ENCODE data around the gene CPNE9.
"Not testable (repeated sequence)": the region's sequence is repeated elsewhere in the genome, so short reads cannot be mapped to it uniquely, and the experiment has no call there.

Gene CPNE9

DNA sequence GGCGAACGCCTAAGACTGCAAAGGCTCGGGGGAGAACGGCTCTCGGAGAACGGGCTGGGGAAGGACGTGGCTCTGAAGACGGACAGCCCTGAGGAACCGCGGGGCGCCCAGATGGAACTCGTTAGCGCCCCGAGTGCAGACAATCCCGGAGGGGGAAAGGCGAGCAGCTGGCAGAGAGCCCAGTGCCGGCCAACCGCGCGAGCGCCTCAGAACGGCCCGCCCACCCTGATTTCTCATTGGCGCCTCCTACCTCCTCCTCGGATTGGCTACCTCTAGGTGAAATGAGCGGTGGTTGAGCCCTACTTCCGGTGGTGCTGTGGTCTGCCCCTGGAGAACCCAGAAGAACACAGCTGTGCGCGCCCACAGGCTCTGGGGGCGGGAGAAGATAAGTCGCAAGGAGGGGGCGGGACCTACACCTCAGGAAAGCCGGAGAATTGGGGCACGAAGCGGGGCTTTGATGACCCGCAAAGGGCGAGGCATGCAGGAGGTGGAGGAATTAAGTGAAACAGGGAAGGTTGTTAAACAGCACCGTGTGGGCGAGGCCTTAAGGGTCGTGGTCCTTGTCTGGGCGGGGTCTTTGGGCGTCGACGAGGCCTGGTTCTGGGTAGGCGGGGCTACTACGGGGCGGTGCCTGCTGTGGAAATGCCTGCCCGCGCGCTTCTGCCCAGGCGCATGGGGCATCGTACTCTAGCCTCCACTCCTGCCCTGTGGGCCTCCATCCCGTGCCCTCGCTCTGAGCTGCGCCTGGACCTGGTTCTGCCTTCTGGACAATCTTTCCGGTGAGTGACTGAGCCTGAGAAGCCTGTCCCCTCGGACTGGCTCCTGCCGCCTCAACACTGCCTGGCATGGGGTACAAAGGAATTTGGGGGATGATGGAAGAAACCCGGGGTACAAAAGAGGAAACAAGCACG, 46.3 kb downstream of the CPNE9 start, which contains the start of gene OGG1:
OGG1 (plus strand) TSS at position 308 of the 911 bp plus-strand sequence; CDS start at position 643, 335 bp downstream.
- peak; percentile 97 for DNase-seq

DNA sequence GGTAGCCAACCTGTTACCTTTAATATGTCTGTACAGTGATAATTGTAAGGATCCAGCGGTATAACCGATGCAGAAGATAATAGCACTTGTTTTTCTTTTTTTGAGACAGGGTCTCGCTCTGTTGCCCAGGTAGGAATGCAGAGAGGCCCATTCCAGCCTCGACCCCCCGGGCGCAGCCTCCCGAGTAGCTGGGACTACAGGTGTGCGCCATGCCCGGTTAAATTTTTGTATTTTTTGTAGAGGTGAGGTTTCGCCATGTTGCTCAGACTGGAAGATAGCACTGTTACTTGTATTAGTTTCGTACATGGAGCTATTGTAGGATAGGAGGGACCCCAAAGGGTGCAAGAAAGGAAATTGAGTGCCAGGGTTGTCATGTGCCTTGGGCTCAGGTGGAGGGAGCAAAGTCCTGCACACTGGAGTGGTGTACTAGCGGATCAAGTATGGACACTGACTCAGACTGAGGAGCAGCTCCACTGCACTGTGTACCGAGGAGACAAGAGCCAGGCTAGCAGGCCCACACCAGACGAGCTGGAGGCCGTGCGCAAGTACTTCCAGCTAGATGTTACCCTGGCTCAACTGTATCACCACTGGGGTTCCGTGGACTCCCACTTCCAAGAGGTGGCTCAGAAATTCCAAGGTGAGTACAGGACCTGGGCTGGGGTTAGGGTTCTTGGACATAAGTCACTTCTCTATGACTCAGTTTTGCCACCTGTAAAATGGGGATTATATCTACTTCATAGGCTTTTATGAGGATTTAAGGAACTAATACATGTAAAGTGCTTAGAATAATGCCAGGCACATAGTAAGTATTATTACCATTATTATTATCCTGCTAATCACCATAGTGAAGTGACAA, 47.2 kb downstream of the CPNE9 start:
- no peak for DNase-seq

DNA sequence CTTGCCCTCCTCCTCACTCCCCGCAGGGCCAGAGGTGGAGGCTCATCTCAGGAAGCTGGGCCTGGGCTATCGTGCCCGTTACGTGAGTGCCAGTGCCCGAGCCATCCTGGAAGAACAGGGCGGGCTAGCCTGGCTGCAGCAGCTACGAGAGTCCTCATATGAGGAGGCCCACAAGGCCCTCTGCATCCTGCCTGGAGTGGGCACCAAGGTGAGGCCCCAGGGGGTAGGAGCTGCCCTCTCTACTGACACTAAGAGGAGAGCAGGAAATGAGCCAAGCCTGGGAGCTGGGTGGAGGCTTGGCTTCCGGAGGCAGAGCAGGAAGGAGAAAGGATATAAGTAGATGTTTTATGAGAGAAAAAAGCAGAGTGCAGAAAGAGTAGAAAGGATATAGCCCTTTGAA, 51.0 kb downstream of the CPNE9 start:
- no peak for DNase-seq

DNA sequence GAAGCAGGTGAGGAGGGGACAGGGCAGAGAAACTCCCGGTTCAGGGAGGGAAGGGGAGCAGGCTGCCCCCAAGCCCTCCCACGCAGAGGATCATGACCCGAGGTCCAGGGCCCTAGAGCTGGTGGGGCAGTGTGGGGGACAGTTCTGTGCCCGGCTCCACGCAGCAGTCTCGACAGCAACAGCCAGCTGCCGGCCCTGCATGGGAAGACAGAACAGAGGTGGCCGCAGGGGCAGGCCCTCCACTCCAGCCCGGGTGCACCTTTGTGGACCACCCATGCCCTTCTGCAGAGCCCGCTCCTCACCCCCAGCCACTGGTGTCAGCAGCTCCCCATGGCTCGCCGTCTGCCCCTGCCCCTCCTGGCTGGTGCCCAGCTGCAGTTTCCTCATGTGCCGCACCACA, 53.8 kb downstream of the CPNE9 start:
- no peak for DNase-seq

DNA sequence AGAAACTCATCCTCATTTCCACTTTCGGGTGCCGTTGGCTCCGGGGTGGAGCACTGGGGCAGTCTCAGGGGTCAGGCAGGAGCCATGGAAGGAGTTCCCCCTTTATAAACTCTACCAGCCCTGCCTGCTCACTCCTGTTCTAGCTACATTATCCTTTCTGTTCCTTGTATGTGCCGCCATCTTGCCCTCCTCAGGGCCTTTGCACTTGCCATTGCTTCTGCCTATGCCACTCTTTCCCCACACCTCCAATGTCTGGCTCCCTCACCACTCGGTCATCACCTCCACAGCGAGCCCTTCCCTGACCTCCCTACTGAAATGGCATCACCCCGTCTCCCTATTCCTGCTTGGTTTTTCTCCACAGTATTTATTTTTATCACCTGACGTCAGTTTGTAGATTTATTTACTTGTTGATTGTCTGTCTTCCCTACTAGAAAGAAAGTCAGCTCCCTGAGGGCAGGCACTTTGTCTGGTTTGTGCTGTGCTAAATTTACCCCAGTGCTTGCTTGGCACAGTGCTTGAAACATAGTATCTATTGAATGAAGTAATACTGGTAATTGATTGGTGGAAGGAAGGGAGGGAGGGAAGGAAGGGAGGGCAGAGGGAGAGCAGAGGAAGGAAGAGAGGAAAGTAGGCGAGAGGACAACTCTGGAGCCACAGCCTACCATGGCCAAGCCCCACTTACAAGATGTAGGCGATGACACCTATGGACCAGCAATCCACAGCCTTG, 57.3 kb downstream of the CPNE9 start:
- DNase-seq, result no peak

DNA sequence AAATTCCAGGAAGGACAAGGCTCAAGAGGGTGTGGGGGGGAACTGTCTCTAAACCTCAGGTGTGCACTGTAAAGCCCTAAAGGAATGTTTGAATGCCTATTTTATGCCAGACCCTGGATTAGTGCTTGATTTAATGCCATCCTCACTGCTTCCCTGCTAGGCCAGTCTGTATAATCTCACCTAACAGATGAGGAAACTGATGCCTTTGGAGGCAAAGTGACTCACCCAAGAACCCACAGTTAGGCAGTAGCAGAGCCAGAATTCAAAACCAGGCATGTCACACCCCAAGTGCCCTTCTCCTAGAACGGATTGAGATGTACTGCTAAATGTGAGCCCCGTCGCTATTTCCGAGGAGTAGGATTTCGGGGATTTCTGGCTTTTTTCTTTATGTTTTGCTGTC, 58.3 kb downstream of the CPNE9 start:
- no peak for DNase-seq

DNA sequence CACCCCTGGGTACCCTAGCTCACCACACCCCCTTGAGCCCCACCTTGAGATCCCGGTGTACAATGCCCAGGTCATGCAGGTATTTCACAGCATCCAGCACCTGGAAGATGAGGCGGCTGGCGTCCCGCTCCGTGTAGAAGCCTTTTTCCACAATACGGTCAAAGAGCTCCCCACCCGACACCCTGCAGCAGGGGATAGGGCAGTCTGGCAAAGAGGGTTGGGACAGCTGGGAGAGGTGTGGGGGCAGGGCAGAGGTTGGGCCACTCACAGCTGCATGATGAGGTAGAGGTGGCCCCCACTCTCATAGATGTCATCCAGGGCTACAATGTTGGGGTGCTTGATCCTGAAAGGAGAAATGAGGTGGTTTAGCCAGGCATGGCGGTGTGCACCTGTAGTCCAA, 59.2 kb downstream of the CPNE9 start:
- DNase-seq, result no peak

DNA sequence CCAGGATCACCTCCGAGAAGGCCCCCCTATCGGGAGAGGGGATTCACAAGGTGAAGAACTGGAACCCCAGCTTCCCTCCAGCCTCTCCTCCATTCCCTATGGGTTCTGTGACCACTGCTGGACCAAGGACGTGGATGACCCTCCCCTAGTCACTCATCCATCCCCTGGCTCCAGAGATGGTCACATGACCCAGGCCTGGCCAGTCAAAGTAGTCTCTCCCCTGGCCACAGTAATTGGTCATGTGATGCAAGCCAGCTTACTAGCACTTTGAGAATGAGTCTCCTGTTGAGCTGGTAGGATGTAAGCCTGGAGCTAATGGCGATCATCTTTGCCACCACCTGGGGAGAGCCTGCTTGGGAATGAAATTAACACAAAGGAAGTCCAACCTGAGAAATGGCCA, 62.2 kb downstream of the CPNE9 start:
- DNase-seq, result no peak

DNA sequence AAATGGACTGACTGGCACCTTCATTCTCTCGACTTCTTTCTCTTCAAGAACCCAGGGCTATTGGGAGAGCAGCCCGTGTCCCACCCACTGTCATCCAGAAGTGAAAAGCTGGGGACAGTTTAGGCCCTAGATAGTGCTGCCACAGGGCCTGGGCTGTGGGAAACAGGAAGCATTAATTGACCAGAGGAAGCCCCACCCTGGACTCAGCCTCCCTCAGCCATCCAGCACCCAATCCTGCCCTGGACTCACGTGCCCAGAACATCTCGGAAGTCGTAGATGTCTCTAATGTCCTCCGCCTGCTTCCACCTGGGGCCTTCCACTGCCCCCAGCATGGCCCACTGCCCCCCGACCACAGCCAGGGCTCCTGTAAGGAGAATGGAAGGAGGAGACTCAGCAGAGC, 63.8 kb downstream of the CPNE9 start:
- DNase-seq, result peak in 1 of 2 donors; percentile 26

DNA sequence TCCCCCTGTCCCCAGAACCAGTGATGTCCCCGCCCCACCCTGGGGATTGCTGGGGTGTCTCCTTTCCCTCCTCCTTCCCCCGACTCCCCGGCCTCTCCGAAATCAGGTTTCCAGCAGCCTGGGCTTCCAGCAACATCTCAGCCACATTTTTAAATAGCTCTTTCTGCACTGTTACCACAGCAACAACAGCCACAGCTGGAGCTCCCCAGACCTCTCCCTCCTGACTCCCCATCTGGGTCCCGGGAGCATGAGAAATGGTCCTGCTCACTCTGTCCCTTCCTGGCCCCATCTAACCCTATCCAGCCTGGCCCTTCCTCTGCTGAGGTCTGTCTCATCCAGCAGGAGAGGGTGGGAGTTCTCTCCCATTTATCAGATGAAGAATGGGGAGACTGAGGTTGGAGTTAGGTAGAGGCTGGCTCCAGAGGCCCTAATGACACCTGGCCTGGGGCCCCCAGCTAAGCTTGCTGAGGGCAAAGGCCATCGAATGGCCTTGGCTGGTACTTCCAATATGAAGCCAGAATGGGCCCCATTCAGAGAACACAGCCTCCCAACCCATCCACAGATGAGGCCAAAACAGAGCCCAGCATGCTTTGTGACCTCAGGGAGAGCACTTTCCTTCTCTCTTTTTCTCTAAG, 64.6 kb downstream of the CPNE9 start:
- DNase-seq, result no peak

DNA sequence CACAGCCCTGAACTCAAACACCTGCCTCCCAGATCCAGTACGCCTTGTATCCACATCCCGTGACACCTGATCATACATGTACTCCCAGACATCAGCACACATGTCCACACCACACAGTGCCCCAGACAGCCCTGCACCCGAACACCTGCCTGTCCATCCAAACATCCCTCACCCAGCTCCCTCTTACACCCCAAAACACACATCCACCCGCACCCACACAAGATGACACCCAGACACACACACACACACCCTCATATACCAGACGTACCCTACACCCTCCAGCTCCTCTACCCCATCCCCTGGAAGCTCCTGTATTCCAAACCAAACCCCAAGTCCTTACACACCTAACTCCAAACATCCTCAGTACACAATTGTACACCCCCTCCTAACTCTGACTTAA, 65.4 kb downstream of the CPNE9 start:
- DNase-seq, result no peak

DNA sequence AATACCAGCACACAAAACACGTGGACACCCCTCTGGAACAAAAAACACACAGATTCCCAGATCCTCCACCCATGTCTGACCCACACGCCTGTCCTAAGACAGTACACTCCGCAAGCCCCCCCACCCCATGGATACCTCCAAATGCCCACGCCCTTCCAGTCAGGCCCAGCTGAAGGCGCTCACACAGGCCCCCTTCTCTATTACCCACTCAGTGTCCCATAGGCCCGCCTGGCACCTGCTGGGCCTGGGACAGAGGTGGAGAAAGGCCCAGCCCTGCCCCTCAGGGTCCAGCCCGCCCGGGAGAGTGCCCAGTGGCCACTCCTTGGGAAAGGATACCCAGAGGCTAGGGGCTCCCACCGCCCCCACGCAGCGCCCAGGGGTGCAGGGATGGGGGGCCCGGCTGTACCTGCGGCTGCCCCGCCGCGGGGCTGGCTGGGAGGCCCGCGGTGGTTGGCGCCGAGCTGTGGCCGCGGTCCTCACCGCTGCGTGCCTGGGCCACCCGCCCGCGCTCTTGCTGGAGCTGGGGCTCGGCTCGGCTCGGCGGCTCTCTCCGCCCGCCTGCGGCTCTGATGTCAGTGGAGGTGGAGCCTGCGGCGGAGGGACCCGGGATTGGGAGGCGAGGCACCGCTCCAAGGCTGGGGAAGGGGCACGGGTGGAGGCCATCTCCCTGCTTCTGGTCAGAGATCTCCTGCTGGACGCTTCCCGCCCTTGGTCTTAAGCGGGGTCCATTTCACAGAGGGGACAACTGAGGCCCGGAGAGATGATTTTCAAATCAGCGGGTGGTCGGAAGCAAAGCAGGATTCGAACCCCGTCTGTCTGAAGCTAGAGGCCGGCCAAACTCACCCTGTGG, 66.0 kb downstream of the CPNE9 start, which contains the start of gene CAMK1:
CAMK1 (minus strand) TSS at position 522 of the 850 bp plus-strand sequence. CDS start 2,198 bp downstream, outside the sequence.
- peak; percentile 49 for DNase-seq

DNA sequence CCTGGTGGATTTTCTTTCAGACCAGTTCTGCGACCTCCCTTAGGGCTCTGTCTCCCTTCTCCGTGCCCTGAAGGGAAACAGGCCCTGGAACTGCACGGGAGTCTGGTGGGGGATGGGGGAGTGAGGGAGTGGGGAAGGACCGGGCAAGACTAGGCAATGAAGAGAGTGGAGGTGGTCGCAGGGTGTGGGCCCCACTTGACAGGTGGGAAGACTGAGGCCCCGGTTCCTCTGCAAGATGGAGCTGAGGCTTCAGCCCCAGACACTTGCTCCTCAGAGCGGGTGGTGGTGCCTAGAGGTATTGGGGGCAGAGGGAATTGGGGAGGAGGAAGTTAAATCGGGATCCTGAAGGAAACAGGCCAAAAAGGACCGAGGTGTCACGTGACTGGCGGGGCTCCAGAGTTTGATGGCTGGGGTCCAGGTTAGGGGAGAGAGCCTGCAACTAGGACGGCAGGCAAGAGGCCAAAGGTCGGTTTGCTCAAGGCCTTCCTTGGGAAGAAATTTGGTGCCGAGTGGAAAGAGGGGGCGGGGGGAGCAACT, 66.7 kb downstream of the CPNE9 start:
- no peak for DNase-seq

DNA sequence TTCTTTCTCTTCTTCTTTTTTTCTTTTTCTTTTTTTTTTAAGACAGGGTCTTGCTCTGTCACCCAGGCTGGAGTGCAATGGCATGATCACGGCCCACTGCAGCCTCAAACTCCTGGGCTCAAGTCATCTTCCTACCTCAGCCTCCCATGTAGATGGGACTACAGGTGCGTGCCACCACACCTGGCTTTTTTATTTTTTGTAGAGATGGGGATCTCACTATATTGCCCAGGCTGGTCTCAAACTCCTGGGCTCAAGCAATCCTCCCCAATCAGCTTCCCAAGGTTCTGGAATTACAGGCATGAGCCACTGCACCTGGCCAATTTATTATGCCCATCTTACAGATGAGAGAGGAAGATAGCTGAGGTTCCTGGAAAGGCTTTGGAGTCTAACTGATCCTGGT, 67.4 kb downstream of the CPNE9 start:
- not testable (repeated sequence) for DNase-seq

DNA sequence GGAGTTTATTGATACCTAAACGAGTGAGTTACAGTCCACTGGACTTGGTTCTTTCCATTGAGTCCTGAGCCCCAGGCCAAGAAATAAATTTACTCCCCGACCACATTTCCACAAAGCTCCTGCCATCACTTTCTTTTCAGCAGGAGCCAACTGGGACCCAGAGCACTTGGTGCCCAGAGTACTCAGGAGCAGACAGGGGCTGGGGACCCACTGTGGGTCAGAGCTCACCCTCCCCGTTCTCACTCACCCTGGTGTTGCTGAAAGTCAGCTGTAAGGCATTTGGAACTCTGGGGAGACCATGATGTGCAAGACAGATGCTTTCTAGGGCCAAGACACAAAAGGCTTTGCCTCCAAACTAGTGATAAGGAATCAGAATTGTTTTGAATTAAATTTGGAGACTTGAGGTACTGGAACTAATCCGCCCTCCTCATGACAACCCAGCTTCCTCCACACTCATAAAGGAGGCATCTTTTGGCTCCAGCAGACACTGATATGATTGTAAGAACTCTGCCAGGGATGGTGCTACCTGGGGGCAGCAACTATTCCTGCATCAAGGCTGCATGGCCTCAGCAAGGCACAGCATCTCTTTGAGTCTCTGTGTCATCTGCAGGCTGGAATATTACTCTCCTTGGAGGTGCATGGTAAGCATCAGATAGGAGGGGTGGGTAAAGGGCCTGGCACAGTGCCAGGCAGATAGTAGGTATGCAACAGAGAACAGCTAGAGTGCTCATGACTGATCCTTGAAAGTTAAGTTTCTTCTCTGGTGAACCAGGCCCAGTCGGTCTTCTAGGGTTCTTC, 73.5 kb downstream of the CPNE9 start:
- no peak for DNase-seq

DNA sequence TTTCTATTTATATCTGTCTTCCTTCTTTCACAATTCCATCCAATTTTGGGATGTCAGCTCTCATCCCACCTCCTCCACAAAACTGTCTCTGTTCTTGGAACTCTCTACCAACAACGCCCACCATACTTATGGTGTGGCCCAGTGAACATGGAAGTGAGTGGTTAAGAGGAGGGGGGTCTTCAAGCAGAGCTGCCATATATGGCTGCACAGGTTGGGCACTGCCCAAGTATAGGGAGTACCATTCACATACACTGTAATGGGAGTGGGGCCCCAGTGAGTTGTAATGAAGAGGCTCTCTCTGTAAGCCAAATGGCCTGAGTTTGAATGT, 74.0 kb downstream of the CPNE9 start:
- DNase-seq, result no peak

DNA sequence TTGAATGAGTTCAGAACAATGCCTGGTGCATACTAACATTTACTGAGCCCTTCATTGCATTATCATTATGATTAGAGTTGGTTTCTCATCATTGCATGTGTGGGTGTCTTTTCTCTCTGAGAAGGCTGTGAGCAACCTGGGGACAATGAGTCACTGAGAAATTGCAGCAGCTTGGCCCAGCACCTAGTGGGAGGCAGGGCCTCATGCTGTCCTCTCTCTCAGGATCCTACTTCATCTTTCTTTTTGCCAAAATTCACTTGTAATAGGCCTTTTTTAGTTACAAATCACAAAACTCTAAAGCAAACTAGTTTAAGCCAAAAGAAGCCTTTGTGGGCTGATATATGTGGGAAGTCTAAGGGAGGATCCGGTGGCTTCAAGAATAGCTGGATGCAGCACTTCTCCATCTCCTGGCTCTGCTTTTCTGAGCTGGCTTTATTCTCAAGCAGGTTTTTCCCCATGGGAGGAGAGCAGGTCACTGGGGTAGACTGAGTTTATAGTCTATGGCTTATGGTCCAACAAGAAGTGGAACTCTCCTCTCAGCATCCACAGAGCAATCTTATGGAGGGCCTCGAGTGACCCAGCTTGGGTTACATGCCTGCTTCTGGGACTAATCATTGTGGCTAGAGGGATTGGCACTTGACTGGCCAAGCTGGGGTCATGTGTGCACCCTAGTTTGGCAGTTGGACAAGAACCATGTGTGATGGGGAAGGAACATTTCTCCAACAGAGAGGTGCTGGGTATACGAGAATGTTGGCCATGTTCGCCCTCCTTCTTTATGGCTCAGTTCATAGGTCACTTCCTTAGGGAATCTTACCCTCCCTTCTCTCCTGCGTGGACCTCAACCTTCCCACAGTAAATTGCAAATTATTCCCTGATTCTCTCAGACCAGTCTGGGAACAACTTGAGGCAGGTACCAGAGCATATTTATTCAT, 74.8 kb downstream of the CPNE9 start:
- no peak for DNase-seq

DNA sequence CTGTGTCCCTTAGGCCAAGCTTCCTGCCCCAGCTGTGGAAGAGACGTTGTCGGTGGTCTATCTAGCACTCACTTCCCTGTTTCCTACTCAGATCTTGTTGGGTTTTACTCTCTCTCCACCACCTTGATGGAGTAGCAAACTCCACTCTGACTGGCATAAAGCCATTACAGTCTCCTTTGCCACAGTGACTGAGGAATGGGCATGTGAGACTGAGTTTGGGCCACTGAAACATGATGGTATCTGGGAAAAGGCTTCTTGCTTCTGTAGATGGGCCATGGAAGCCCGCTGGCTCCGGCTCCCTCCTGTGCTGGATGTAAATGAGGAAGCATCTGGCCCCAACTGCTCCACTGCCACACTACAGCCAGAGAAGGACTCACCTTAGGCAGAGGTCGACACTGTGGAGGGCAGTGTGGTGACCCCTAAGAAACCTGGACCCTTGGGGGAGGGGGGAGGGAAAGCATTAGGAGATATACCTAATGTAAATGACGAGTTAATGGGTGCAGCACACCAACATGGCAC, 75.5 kb downstream of the CPNE9 start:
- no peak for DNase-seq
